Ovary (tissue), 3 donors: ENCODE results near the gene PTX4.

Experiments used
- CTCF ChIP-seq, 3 donors: fragments of 450-650 bp in 2 of 3; fragments of 200-600 bp in 1 of 3; IDR thresholded peaks; one replicate each; pipeline versions ENCODE4 v1.5.1 to v1.8.0; 2016 to 2022; ENCODE audit warnings: antibody characterized with exemption in 3 of 3, mild to moderate bottlenecking in 1 of 3
- POLR2A ChIP-seq: fragments of 450-650 bp; IDR thresholded peaks from one replicate; pipeline ENCODE4 v1.6.1; 2017; ENCODE audit warnings: antibody characterized with exemption, mild to moderate bottlenecking, moderate library complexity
- donor health status: DM: no; HTN: no; CAD: no.

- TF ChIP-seq POLR2A (no peak), CTCF (IDR thresholded peaks at IDR 0.05) (no peak)
These were observed 47.3 kb downstream of the PTX4 start for GRCh38 chr16:1441391-1441829.
